Chondrocyte (in vitro differentiated cells): ENCODE measurements around the gene RPS6KA3. TPM values are rescaled to one million over a fixed set of nuclear protein-coding genes. Genes with fewer than 3 reads are reported as not detected.

Experiments
- DNase-seq: peaks from one replicate; pipeline ENCODE4 v3.0.0; 2021; ENCODE audit warnings: mixed read lengths, low spot score
- H3K27ac Mint-ChIP-seq: one replicate; pipeline ENCODE4 v1.8.0; 2021; ENCODE audit warnings: mild to moderate bottlenecking, moderate library complexity, mixed read lengths; ENCODE audit not compliant: unreplicated experiment
- H3K27me3 Mint-ChIP-seq: 2 replicates; pipeline ENCODE4 v1.8.0; 2021; ENCODE audit warnings: low read depth, mixed read lengths
- H3K36me3 Mint-ChIP-seq: 2 replicates; pipeline ENCODE4 v1.8.0; 2021; ENCODE audit warnings: low read depth, mixed read lengths
- H3K4me1 Mint-ChIP-seq: 2 replicates; pipeline ENCODE4 v1.8.0; 2021; ENCODE audit warnings: low read depth, mild to moderate bottlenecking, mixed read lengths
- H3K4me3 Mint-ChIP-seq: one replicate; pipeline ENCODE4 v1.8.0; 2021; ENCODE audit warnings: mild to moderate bottlenecking, moderate library complexity, mixed read lengths; ENCODE audit not compliant: unreplicated experiment
- H3K9me3 Mint-ChIP-seq: 2 replicates; pipeline ENCODE4 v1.8.0; 2021; ENCODE audit warnings: low read depth, mixed read lengths
- CTCF ChIP-seq: fragments of 200-600 bp; sonication (generic); IDR thresholded peaks from 2 replicates; pipeline ENCODE4 v1.5.0; 2021; ENCODE audit warnings: antibody characterized with exemption, mild to moderate bottlenecking, moderate library complexity
- total RNA-seq: library from RNA; stranded (reverse); gene quantifications from 3 replicates; pipeline ENCODE4 v1.2.1, GENCODE V29; 2021

The RPS6KA3 gene
- total RNA-seq, 1 donor from 2014 or later: 18.4 TPM

- no peaks in the 10 kb centered on the region for H3K9me3 Mint-ChIP-seq
- H3K36me3 Mint-ChIP-seq: no peaks in the 10 kb centered on the region
- DNase-seq: no peak
- peaks cover 10% of the 10 kb centered on the region for H3K4me1 Mint-ChIP-seq
- no peak for TF ChIP-seq CTCF
- no peak overlapping the region for H3K27ac Mint-ChIP-seq
- H3K4me3 Mint-ChIP-seq: no peak overlapping the region
- no peaks in the 10 kb centered on the region for H3K27me3 Mint-ChIP-seq
Measured at GRCh38 chrX:20217906-20218305, 48.8 kb downstream of the RPS6KA3 start.

GRCh38 chrX:20217271-20217670 lies 49.4 kb downstream of the RPS6KA3 start:
- peaks cover 10% of the 10 kb centered on the region for H3K4me1 Mint-ChIP-seq
- H3K27me3 Mint-ChIP-seq: no peaks in the 10 kb centered on the region
- H3K9me3 Mint-ChIP-seq: no peaks in the 10 kb centered on the region
- H3K27ac Mint-ChIP-seq: no peak overlapping the region
- no peaks in the 10 kb centered on the region for H3K36me3 Mint-ChIP-seq
- TF ChIP-seq CTCF: no peak
- no peak for DNase-seq
- no peak overlapping the region for H3K4me3 Mint-ChIP-seq

GRCh38 chrX:20215565-20215964 lies 51.1 kb downstream of the RPS6KA3 start:
- Mint-ChIP-seq H3K27me3 (no peaks in the 10 kb centered on the region), H3K4me1 (peaks cover 10% of the 10 kb centered on the region), H3K9me3 (no peaks in the 10 kb centered on the region), H3K36me3 (no peaks in the 10 kb centered on the region), H3K4me3 (no peak overlapping the region), H3K27ac (no peak overlapping the region)
- no peak for TF ChIP-seq CTCF
- no peak for DNase-seq

- Mint-ChIP-seq H3K36me3 (peaks cover 2% of the 10 kb centered on the region), H3K27ac (no peak overlapping the region), H3K9me3 (no peaks in the 10 kb centered on the region), H3K4me3 (no peak overlapping the region), H3K27me3 (no peaks in the 10 kb centered on the region), H3K4me1 (peaks cover 10% of the 10 kb centered on the region)
- no peak for DNase-seq
- TF ChIP-seq CTCF: no peak
Measured at GRCh38 chrX:20212486-20213089, 54.1 kb downstream of the RPS6KA3 start.

- H3K4me1 Mint-ChIP-seq: peaks cover 6% of the 10 kb centered on the region
- H3K27ac Mint-ChIP-seq: no peak overlapping the region
- no peak for TF ChIP-seq CTCF
- DNase-seq: no peak
- peaks cover 6% of the 10 kb centered on the region for H3K36me3 Mint-ChIP-seq
- H3K27me3 Mint-ChIP-seq: no peaks in the 10 kb centered on the region
- H3K4me3 Mint-ChIP-seq: no peak overlapping the region
- H3K9me3 Mint-ChIP-seq: no peaks in the 10 kb centered on the region
Measured at GRCh38 chrX:20211261-20211786, 55.4 kb downstream of the RPS6KA3 start.
